Testis (tissue), 2 donors: ENCODE results near the gene ATAD3B.
"Not testable (repeated sequence)": the region's sequence is repeated elsewhere in the genome, so short reads cannot be mapped to it uniquely, and the experiment has no call there.

Experiments
- CTCF ChIP-seq, 3 experiments: fragments of 450-650 bp in 2 of 3; fragments of 200-600 bp in 1 of 3; sonication (generic) in 1 of 3; IDR thresholded peaks; one replicate each; pipeline ENCODE4 v1.5.1; 2016 to 2019; ENCODE audit warnings: antibody characterized with exemption in 3 of 3, mild to moderate bottlenecking in 2 of 3, moderate library complexity in 1 of 3
- POLR2A ChIP-seq: fragments of 450-650 bp; IDR thresholded peaks from one replicate; pipeline ENCODE4 v1.6.1; 2017; ENCODE audit warnings: antibody characterized with exemption, mild to moderate bottlenecking, moderate library complexity

GRCh38 chr1:1533894-1534291 is 62.3 kb downstream of the ATAD3B start:
- TF ChIP-seq CTCF (IDR thresholded peaks at IDR 0.05); POLR2A: not testable (repeated sequence)
